Activated CD8-positive, alpha-beta memory T cell treated with anti-CD3 and anti-CD28 coated beads, Interleukin-2, amount 50 U/mL, for 24 hours (primary cell): Measurements from ENCODE around the gene TAAR5.
"Not testable (repeated sequence)": the region's sequence is repeated elsewhere in the genome, so short reads cannot be mapped to it uniquely, and the experiment has no call there.

Experiments used
- DNase-seq: peaks from one replicate; pipeline ENCODE4 v3.0.0-alpha.2; 2020; ENCODE audit errors: extremely low read depth

The TAAR5 gene

GRCh38 chr6:132589454-132589853, at the start of gene TAAR5:
TSS of gene TAAR5 (minus strand) at chr6:132589741. CDS start at chr6:132589686, 55 bp downstream.
- DNase-seq, result no peak

- DNase-seq, result not testable (repeated sequence)
Measured at GRCh38 chr6:132637135-132637534, 47.6 kb upstream of the TAAR5 start.

- DNase-seq, result not testable (repeated sequence)
Measured at GRCh38 chr6:132635906-132636305, 46.4 kb upstream of the TAAR5 start.

- not testable (repeated sequence) for DNase-seq
Measured at GRCh38 chr6:132635288-132635687, 45.7 kb upstream of the TAAR5 start.

GRCh38 chr6:132634796-132635195, 45.3 kb upstream of the TAAR5 start:
- DNase-seq, result no peak

- no peak for DNase-seq
Measured at GRCh38 chr6:132633362-132633761, 43.8 kb upstream of the TAAR5 start.

- no peak for DNase-seq
Measured at GRCh38 chr6:132624175-132624574, 34.6 kb upstream of the TAAR5 start, which contains the start of gene TAAR2. TSS of gene TAAR2 (minus strand) at chr6:132624275. CDS start at chr6:132624275, 0 bp downstream.

- no peak for DNase-seq
Measured at GRCh38 chr6:132623106-132623845, 33.7 kb upstream of the TAAR5 start.

GRCh38 chr6:132616677-132617076, 27.1 kb upstream of the TAAR5 start:
- DNase-seq, result no peak

- no peak for DNase-seq
Measured at GRCh38 chr6:132614554-132614953, 25.0 kb upstream of the TAAR5 start.

- no peak for DNase-seq
Measured at GRCh38 chr6:132612449-132613108, 23.0 kb upstream of the TAAR5 start.

- DNase-seq, result no peak
Measured at GRCh38 chr6:132611616-132612015, 22.1 kb upstream of the TAAR5 start.

- no peak for DNase-seq
Measured at GRCh38 chr6:132607544-132608233, 18.1 kb upstream of the TAAR5 start.

GRCh38 chr6:132604635-132605152, 15.2 kb upstream of the TAAR5 start:
- no peak for DNase-seq

GRCh38 chr6:132600900-132601299, 11.4 kb upstream of the TAAR5 start:
- DNase-seq, result not testable (repeated sequence)

- no peak for DNase-seq
Measured at GRCh38 chr6:132598473-132598872, 8.9 kb upstream of the TAAR5 start.

- no peak for DNase-seq
Measured at GRCh38 chr6:132596201-132596600, 6.7 kb upstream of the TAAR5 start.

GRCh38 chr6:132592855-132593254, 3.3 kb upstream of the TAAR5 start:
- DNase-seq, result no peak

GRCh38 chr6:132590362-132590761, 821 bp upstream of the TAAR5 start:
- no peak for DNase-seq

GRCh38 chr6:132587424-132587823, 2.1 kb downstream of the TAAR5 start:
- DNase-seq, result no peak

- no peak for DNase-seq
Measured at GRCh38 chr6:132584698-132585097, 4.8 kb downstream of the TAAR5 start.

GRCh38 chr6:132571774-132572173, 17.8 kb downstream of the TAAR5 start:
- DNase-seq, result no peak
